HCT116 (cell line): ENCODE results near the gene RTL9.

Source experiments
- CEBPB ChIP-seq: IDR thresholded peaks from 2 replicates; pipeline ENCODE4 v1.6.1; 2012; ENCODE audit warnings: low read depth
- EZH2 ChIP-seq: fragments of 200-600 bp; sonication (generic); IDR thresholded peaks from 2 replicates; pipeline ENCODE4 v1.6.1; 2017; ENCODE audit warnings: antibody characterized with exemption, mixed run types
- EZH2phosphoT487 ChIP-seq: fragments of 200-600 bp; IDR thresholded peaks from 2 replicates; pipeline ENCODE4 v1.6.1; 2018; ENCODE audit warnings: antibody characterized with exemption, borderline replicate concordance
- POLR2A ChIP-seq: IDR thresholded peaks from 2 replicates; pipeline ENCODE4 v1.7.0; 2011; ENCODE audit warnings: borderline replicate concordance; ENCODE audit not compliant: insufficient read depth, insufficient read length; ENCODE audit errors: extremely low read depth
- POLR2AphosphoS5 ChIP-seq: IDR thresholded peaks from 2 replicates; pipeline ENCODE4 v1.6.1; 2011; ENCODE audit warnings: mild to moderate bottlenecking, low read depth, low read length, moderate library complexity
- RAD21 ChIP-seq: IDR thresholded peaks from 2 replicates; pipeline ENCODE4 v1.6.1; 2012; ENCODE audit warnings: low read depth, mild to moderate bottlenecking
- REST ChIP-seq: IDR thresholded peaks from 2 replicates; pipeline ENCODE4 v1.6.1; 2012; ENCODE audit warnings: low read depth
- SIN3A ChIP-seq: IDR thresholded peaks from 2 replicates; pipeline ENCODE4 v1.6.1; 2012; ENCODE audit warnings: low read depth
- SP1 ChIP-seq: IDR thresholded peaks from 2 replicates; pipeline ENCODE4 v1.6.1; 2012; ENCODE audit warnings: low read depth
- TCF7L2 ChIP-seq: IDR thresholded peaks from 2 replicates; pipeline ENCODE4 v1.7.0; 2011; ENCODE audit warnings: borderline replicate concordance, inconsistent platforms; ENCODE audit not compliant: insufficient read depth, insufficient read length; ENCODE audit errors: extremely low read depth
- ZBTB33 ChIP-seq: IDR thresholded peaks from 2 replicates; pipeline ENCODE4 v1.6.1; 2011; ENCODE audit warnings: mild to moderate bottlenecking, low read length, moderate library complexity; ENCODE audit not compliant: insufficient replicate concordance; ENCODE audit errors: extremely low read depth
- ZFX ChIP-seq: fragments of 450-650 bp; IDR thresholded peaks from 2 replicates; pipeline ENCODE4 v1.6.1; 2017
- TF ChIP-seq, protein P1 (sequence below), 3 experiments: fragments of 200-600 bp in 1 of 3; sonication (generic) in 1 of 3; IDR thresholded peaks in 2 of 3; conservative IDR thresholded peaks in 1 of 3; 2 replicates each; pipeline ENCODE4 v1.5.1; 2012 to 2017; ENCODE audit warnings: low read depth in 2 of 3, low read length in 2 of 3, antibody characterized with exemption in 1 of 3, borderline replicate concordance in 1 of 3, control low read depth in 1 of 3, mild to moderate bottlenecking in 1 of 3, mixed read lengths in 1 of 3, mixed run types in 1 of 3, moderate library complexity in 1 of 3; ENCODE audit not compliant: insufficient read depth in 1 of 3
- TF ChIP-seq, protein P2 (sequence below): IDR thresholded peaks from 2 replicates; pipeline ENCODE4 v1.6.1; 2012

DNA sequence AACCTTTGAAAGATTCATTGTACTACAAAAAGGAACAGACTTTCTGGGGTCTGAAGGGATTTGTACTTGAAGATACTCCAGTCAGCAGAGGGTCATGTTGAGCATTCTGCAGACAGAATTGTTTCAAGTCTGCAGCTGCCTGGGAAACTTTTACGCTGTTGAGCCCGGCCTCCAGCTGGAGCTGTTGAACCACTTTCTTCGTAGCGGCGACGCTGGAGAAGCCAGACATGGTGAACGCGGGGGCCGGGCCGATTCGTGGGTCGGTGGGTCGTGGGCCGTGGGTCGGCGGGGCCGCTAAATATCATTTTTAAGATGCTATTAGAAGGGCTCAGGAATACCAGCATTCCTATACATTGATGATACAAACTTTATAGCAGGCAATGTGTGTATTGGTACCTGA, 12.0 kb upstream of the RTL9 start:
- TF ChIP-seq POLR2A (no peak), POLR2AphosphoS5 (no peak), ZFX (no peak), EZH2phosphoT487 (no peak), EZH2 (no peak), REST (no peak), ZBTB33 (no peak), SIN3A (no peak), SP1 (no peak), CEBPB (no peak), RAD21 (no peak), TCF7L2 (no peak)
- TF ChIP-seq, protein P1, sequence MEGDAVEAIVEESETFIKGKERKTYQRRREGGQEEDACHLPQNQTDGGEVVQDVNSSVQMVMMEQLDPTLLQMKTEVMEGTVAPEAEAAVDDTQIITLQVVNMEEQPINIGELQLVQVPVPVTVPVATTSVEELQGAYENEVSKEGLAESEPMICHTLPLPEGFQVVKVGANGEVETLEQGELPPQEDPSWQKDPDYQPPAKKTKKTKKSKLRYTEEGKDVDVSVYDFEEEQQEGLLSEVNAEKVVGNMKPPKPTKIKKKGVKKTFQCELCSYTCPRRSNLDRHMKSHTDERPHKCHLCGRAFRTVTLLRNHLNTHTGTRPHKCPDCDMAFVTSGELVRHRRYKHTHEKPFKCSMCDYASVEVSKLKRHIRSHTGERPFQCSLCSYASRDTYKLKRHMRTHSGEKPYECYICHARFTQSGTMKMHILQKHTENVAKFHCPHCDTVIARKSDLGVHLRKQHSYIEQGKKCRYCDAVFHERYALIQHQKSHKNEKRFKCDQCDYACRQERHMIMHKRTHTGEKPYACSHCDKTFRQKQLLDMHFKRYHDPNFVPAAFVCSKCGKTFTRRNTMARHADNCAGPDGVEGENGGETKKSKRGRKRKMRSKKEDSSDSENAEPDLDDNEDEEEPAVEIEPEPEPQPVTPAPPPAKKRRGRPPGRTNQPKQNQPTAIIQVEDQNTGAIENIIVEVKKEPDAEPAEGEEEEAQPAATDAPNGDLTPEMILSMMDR (IDR thresholded peaks at IDR 0.05 in 2 of 3, conservative IDR thresholded peaks at IDR 0.05 in 1 of 3; ENCODE audit: borderline replicate concordance in 1 of 3, insufficient read depth in 1 of 3, low read depth in 2 of 3, low read length in 2 of 3), result no peak
- TF ChIP-seq, protein P2, sequence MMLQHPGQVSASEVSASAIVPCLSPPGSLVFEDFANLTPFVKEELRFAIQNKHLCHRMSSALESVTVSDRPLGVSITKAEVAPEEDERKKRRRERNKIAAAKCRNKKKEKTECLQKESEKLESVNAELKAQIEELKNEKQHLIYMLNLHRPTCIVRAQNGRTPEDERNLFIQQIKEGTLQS, result no peak
